ENCODE data around the gene PRPF4. TPM values are rescaled to one million over a fixed set of nuclear protein-coding genes. Genes with fewer than 3 reads are reported as not detected.

PRPF4 gene
- polyA plus RNA-seq, 2 of the 4 experiments (the other 2 are of a cell fraction): 53.4 to 61.5 TPM

DNA sequence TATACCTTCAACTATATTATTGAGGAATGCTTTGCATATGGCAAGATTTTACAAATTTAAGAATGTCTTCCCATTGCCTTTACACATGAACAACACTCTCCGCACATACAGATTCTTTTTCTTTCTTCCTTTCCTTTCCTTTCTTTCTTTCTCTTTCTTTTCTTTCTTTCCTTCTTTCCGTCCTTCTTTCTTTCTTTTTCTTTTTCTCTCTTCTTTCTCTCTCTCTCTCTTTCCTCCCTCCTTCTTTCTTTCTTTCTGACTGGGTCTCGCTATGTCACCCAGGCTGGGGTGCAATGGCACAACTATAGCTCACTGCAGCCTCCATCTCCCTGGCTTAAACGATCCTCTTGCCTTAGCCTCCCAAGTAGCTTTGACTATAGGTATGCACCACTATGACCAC is 50.8 kb downstream of the PRPF4 start (continued):
- no peak for TF ChIP-seq CHD4 (IDR thresholded peaks at IDR 0.05; ENCODE audit: borderline replicate concordance)

DNA sequence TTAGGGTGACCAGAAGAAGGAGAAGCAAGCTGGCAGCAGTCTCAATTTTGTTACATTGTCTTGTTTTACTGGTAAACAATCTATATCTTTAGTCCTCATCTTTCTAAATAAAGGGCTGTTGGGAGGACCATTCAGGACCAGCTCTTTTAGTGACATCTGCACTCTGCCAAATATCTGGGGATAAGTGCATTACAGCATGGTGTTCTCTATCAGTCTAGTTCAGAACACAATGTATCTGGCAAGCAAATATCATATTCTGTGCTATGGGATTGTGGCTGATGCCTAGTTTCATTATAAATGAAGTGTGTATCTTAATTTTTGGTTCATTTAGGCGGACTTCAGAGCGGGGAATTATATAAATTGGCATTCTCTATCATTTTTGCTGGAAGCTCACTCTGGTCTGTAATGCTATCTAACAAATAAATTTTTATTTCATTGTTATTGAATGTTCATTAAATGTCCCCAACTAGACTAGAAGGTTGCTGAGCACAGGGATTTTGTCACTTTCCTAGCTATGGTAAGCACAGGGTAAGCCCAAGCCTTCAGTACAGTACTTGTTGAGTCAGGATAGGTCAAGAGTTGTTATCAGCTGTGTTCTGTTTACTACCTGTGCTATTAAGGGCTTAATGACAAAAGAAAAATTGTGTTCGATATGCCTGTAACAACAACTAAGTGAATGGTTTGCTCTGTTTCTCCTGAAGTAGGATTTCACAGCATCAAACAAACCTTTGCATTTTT is 52.8 kb downstream of the PRPF4 start:
- ChIA-PET POLR2A (no interaction called here), CTCF (interaction anchor here (1.2 to 3.1 kb wide), 6 partner anchors 11 to 78 kb away, joined by 3 to 10 read pairs (median 5); partner anchors contain the start of gene ALAD)
- FAIRE-seq: no peak
- Histone ChIP-seq H3K4me3 (no peak overlapping the region), H3K9me3 (no peaks in the 10 kb centered on the region), H3K4me1 (no peaks in the 10 kb centered on the region), H3K4me2 (no peak overlapping the region), H3K27ac (no peak overlapping the region)
- TF ChIP-seq TFCP2L1 (CRISPR knock-in tag; IDR thresholded peaks at IDR 0.05): no peak
- no peak for TF ChIP-seq RAD21 (conservative IDR thresholded peaks at IDR 0.05 in 1 of 2, IDR thresholded peaks at IDR 0.05 in 1 of 2)
- no peak for TF ChIP-seq RARB (CRISPR knock-in tag; IDR thresholded peaks at IDR 0.05)
- TF ChIP-seq CBX2 (IDR thresholded peaks at IDR 0.05; ENCODE audit: borderline replicate concordance, low read depth): no peak
- no peak for TF ChIP-seq KDM5A (IDR thresholded peaks at IDR 0.05)
- TF ChIP-seq, protein P1, sequence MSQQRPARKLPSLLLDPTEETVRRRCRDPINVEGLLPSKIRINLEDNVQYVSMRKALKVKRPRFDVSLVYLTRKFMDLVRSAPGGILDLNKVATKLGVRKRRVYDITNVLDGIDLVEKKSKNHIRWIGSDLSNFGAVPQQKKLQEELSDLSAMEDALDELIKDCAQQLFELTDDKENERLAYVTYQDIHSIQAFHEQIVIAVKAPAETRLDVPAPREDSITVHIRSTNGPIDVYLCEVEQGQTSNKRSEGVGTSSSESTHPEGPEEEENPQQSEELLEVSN (IDR thresholded peaks at IDR 0.05; ENCODE audit: borderline replicate concordance, low read depth): no peak
- DNase-seq (ENCODE audit: low read depth in 1 of 2, low spot score in 1 of 2): no peak
- WGBS (ENCODE audit: missing lambda C conversion rate): 82% methylated on average over 3 of the region's 3 CpGs
- no peak for ATAC-seq

DNA sequence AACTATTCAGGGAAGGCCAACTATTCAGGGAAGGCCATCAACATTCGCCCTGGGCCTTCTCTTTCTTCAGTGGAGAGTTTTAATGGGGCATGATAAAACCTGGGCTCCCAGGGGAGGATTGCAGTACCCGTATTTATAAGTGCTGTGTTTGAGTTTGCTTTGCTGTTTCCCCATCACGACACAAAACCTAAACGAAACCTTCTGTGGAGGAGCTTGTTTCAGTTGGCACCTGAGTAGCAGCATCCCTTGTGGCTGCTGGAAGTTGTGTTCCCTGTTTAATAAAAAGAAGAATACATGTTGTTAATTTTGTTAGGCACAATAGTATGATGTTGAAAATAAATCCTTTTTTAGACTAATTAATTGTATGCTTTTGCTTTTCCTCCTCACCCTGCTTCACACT is 56.3 kb downstream of the PRPF4 start:
- no peak overlapping the region for H3K4me2 ChIP-seq
- 55% methylated on average over 4 of the region's 4 CpGs for WGBS (ENCODE audit: missing lambda C conversion rate)
- DNase-seq (ENCODE audit: low read depth in 1 of 2, low spot score in 1 of 2) (no peak), ATAC-seq (no peak), FAIRE-seq (no peak)
- TF ChIP-seq CBX2 (IDR thresholded peaks at IDR 0.05; ENCODE audit: borderline replicate concordance, low read depth) (no peak), HEYL (CRISPR knock-in tag; IDR thresholded peaks at IDR 0.05) (no peak), RARB (CRISPR knock-in tag; IDR thresholded peaks at IDR 0.05) (no peak), CEBPB (IDR thresholded peaks at IDR 0.05) (no peak), EP300 (IDR thresholded peaks at IDR 0.05) (no peak)
- TF ChIP-seq, protein P2, sequence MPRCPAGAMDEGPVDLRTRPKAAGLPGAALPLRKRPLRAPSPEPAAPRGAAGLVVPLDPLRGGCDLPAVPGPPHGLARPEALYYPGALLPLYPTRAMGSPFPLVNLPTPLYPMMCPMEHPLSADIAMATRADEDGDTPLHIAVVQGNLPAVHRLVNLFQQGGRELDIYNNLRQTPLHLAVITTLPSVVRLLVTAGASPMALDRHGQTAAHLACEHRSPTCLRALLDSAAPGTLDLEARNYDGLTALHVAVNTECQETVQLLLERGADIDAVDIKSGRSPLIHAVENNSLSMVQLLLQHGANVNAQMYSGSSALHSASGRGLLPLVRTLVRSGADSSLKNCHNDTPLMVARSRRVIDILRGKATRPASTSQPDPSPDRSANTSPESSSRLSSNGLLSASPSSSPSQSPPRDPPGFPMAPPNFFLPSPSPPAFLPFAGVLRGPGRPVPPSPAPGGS (IDR thresholded peaks at IDR 0.05): no peak
- H3K4me1 ChIP-seq: no peaks in the 10 kb centered on the region
- H3K27ac ChIP-seq: no peak overlapping the region
- H3K4me3 ChIP-seq: no peak overlapping the region
- H3K9me3 ChIP-seq: no peaks in the 10 kb centered on the region
- ChIA-PET POLR2A (no interaction called here), CTCF (interaction anchor here (1.0 kb wide), 1 partner anchor 23 kb away, joined by 5 read pairs; no protein-coding TSS in a partner anchor)

DNA sequence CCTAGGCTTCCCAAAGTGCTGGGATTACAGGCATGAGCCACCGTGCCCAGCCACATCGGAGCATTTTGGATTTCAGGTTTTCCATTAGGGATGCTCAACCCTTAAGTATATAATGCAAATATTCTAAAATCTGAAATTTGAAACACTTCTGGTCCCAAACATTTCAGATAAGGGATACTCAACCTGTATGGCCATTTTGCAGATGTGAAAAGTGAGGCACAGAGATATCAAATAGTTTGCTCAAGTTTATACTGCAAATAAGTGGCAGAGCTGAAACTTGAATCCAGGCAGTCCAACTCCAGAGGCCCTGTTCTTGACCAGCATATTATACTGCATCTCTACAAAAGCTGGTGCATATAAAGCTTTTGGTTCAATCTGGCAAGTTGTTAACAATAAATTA is 62.3 kb downstream of the PRPF4 start:
- no peaks in the 10 kb centered on the region for H3K9me3 ChIP-seq
- no peak for FAIRE-seq
- WGBS (ENCODE audit: missing lambda C conversion rate): 100% methylated on average over 2 of the region's 2 CpGs
- 0 out of 3 replicates have a peak, but pooled peaks cover 4% of the 10 kb centered on the region for H3K4me1 ChIP-seq
- ChIA-PET POLR2A (no interaction called here), CTCF (interaction anchor here (0.9 to 1.7 kb wide), 2 partner anchors 11 to 64 kb away, joined by 4 to 5 read pairs; no protein-coding TSS in a partner anchor)
- no peak for DNase-seq (ENCODE audit: low read depth in 1 of 2, low spot score in 1 of 2)
- no peak overlapping the region for H3K4me2 ChIP-seq
- no peak overlapping the region for H3K27ac ChIP-seq
- ATAC-seq: no peak
- H3K4me3 ChIP-seq: no peak overlapping the region
- TF ChIP-seq CBX8 (IDR thresholded peaks at IDR 0.05) (no peak), MAZ (IDR thresholded peaks at IDR 0.05; ENCODE audit: borderline replicate concordance, low read depth, low read length) (no peak), TP53 (CRISPR knock-in tag; IDR thresholded peaks at IDR 0.05) (no peak), NFE2L2 (conservative IDR thresholded peaks at IDR 0.05; ENCODE audit: low read length) (no peak), EP300 (IDR thresholded peaks at IDR 0.05) (no peak), HEYL (CRISPR knock-in tag; IDR thresholded peaks at IDR 0.05) (no peak), POLR2AphosphoS2 (conservative IDR thresholded peaks at IDR 0.05; ENCODE audit: low read length) (no peak), SMC3 (IDR thresholded peaks at IDR 0.05) (no peak), NPAS2 (CRISPR knock-in tag; IDR thresholded peaks at IDR 0.05; ENCODE audit: borderline replicate concordance) (no peak), FOSL2 (IDR thresholded peaks at IDR 0.05) (no peak), FOSL2 (CRISPR knock-in tag; IDR thresholded peaks at IDR 0.05) (no peak)
- TF ChIP-seq, protein P3, sequence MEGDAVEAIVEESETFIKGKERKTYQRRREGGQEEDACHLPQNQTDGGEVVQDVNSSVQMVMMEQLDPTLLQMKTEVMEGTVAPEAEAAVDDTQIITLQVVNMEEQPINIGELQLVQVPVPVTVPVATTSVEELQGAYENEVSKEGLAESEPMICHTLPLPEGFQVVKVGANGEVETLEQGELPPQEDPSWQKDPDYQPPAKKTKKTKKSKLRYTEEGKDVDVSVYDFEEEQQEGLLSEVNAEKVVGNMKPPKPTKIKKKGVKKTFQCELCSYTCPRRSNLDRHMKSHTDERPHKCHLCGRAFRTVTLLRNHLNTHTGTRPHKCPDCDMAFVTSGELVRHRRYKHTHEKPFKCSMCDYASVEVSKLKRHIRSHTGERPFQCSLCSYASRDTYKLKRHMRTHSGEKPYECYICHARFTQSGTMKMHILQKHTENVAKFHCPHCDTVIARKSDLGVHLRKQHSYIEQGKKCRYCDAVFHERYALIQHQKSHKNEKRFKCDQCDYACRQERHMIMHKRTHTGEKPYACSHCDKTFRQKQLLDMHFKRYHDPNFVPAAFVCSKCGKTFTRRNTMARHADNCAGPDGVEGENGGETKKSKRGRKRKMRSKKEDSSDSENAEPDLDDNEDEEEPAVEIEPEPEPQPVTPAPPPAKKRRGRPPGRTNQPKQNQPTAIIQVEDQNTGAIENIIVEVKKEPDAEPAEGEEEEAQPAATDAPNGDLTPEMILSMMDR (IDR thresholded peaks at IDR 0.05): no peak
- TF ChIP-seq, protein P4, sequence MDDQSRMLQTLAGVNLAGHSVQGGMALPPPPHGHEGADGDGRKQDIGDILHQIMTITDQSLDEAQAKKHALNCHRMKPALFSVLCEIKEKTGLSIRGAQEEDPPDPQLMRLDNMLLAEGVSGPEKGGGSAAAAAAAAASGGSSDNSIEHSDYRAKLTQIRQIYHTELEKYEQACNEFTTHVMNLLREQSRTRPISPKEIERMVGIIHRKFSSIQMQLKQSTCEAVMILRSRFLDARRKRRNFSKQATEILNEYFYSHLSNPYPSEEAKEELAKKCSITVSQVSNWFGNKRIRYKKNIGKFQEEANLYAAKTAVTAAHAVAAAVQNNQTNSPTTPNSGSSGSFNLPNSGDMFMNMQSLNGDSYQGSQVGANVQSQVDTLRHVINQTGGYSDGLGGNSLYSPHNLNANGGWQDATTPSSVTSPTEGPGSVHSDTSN (IDR thresholded peaks at IDR 0.05): no peak
- TF ChIP-seq, protein P5, sequence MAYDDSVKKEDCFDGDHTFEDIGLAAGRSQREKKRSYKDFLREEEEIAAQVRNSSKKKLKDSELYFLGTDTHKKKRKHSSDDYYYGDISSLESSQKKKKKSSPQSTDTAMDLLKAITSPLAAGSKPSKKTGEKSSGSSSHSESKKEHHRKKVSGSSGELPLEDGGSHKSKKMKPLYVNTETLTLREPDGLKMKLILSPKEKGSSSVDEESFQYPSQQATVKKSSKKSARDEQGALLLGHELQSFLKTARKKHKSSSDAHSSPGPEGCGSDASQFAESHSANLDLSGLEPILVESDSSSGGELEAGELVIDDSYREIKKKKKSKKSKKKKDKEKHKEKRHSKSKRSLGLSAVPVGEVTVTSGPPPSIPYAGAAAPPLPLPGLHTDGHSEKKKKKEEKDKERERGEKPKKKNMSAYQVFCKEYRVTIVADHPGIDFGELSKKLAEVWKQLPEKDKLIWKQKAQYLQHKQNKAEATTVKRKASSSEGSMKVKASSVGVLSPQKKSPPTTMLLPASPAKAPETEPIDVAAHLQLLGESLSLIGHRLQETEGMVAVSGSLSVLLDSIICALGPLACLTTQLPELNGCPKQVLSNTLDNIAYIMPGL (CRISPR knock-in tag; IDR thresholded peaks at IDR 0.05; ENCODE audit: borderline replicate concordance): no peak
